Panc1 (cell line): ENCODE measurements around the gene ADAR. TPM values are rescaled to one million over a fixed set of nuclear protein-coding genes. Genes with fewer than 3 reads are reported as not detected.
A peak's percentile ranks its signal among the peaks of the same experiment; 100 is the strongest.

Experiments
- ATAC-seq: fragments of 200-7000 bp; cut with Tn5 transposase; 2 replicates; pipeline ENCODE4 v1.9.1; 2020; ENCODE audit warnings: mild to moderate bottlenecking, moderate library complexity
- BruUV-seq: library from RNA; stranded (reverse); fragments of 400-500 nt; replicated peaks from 2 replicates; lab custom pipeline; 2021; lab: Mats Ljungman, UMichigan
- CTCF ChIA-PET: fragments of 300-600 bp; sonication (Branson Sonifier 250); formaldehyde crosslinking; loops from one replicate; lab custom pipeline; 2022; ENCODE audit warnings: antibody characterized with exemption; lab: Charles Lee
- POLR2A ChIA-PET: fragments of 300-600 bp; sonication (Branson Sonifier 250); formaldehyde crosslinking; loops from one replicate; lab custom pipeline; 2022; ENCODE audit warnings: antibody characterized with exemption; lab: Charles Lee
- DNase-seq: peaks from one replicate; pipeline ENCODE4 v3.0.0-alpha.2; 2010; ENCODE audit warnings: low read depth, low spot score
- H3K27ac ChIP-seq: 2 replicates; pipeline ENCODE4 v1.5.1; 2011; ENCODE audit warnings: mild to moderate bottlenecking, low read length, inconsistent platforms
- H3K27me3 ChIP-seq: fragments of 200-500 bp; sonication (Bioruptor generic); 2 replicates; pipeline ENCODE4 v1.6.0; 2014; ENCODE audit warnings: low read length, inconsistent platforms; ENCODE audit not compliant: control insufficient read depth, insufficient read depth
- H3K36me3 ChIP-seq: fragments of 200-500 bp; sonication (Bioruptor generic); 2 replicates; pipeline ENCODE4 v1.5.1; 2014; ENCODE audit warnings: inconsistent platforms, mild to moderate bottlenecking, low read length, moderate library complexity; ENCODE audit not compliant: control insufficient read depth, insufficient read depth
- H3K4me1 ChIP-seq: 2 replicates; pipeline ENCODE4 v1.5.1; 2011; ENCODE audit warnings: inconsistent platforms, mild to moderate bottlenecking, low read length, moderate library complexity; ENCODE audit not compliant: control insufficient read depth, insufficient read depth
- H3K4me3 ChIP-seq, 2 experiments: 2 replicates each; pipeline ENCODE4 v1.5.1; 2011 to 2012; ENCODE audit warnings: low read depth in 2 of 2, low read length in 2 of 2, mild to moderate bottlenecking in 2 of 2, inconsistent platforms in 1 of 2, moderate library complexity in 1 of 2
- H3K9me3 ChIP-seq: fragments of 200-500 bp; sonication (Bioruptor generic); 2 replicates; pipeline ENCODE4 v1.5.1; 2014; ENCODE audit warnings: low read depth, mild to moderate bottlenecking, inconsistent platforms, low read length, moderate library complexity; ENCODE audit not compliant: control insufficient read depth, insufficient read depth
- POLR2AphosphoS5 ChIP-seq: IDR thresholded peaks from 2 replicates; pipeline ENCODE4 v1.6.1; 2012; ENCODE audit warnings: mild to moderate bottlenecking, low read depth, low read length, moderate library complexity
- REST ChIP-seq, 2 experiments: IDR thresholded peaks; 2 replicates each; pipeline ENCODE4 v1.6.1; 2011 to 2012; ENCODE audit warnings: low read depth in 2 of 2, control low read depth in 1 of 2, low read length in 1 of 2, mild to moderate bottlenecking in 1 of 2, moderate library complexity in 1 of 2; ENCODE audit not compliant: insufficient read depth in 1 of 2
- SIN3A ChIP-seq: IDR thresholded peaks from 2 replicates; pipeline ENCODE4 v1.6.1; 2012; ENCODE audit warnings: low read depth, mild to moderate bottlenecking, low read length, moderate library complexity, borderline replicate concordance; ENCODE audit not compliant: insufficient read depth
- TCF7L2 ChIP-seq: IDR thresholded peaks from 2 replicates; pipeline ENCODE4 v1.6.1; 2011; ENCODE audit warnings: mild to moderate bottlenecking, low read depth, low read length, inconsistent platforms
- in situ Hi-C: cut with HindIII; loops from 2 replicates; pipeline ENCODE4 v1.10.0; 2016; ENCODE audit warnings: low sequenced_read_pairs, low pct_unique_long_range_greater_than_20kb
- intact Hi-C: fragments of 100-400 bp; cut with micrococcal nuclease; formaldehyde crosslinking; loops from one replicate; pipeline ENCODE4 v1.10.0; 2022; ENCODE audit not compliant: unreplicated experiment
- total RNA-seq: library from RNA; stranded (reverse); gene quantifications from one replicate; pipeline ENCODE4 v1.2.1, GENCODE V29; 2021; ENCODE audit not compliant: unreplicated experiment
- TF ChIP-seq, protein P1 (sequence below): fragments of 450-650 bp; IDR thresholded peaks from 2 replicates; pipeline ENCODE4 v1.5.1; 2017; ENCODE audit warnings: mild to moderate bottlenecking

Gene ADAR
- total RNA-seq, 1 experiment from 2014 or later, result 136 TPM

DNA sequence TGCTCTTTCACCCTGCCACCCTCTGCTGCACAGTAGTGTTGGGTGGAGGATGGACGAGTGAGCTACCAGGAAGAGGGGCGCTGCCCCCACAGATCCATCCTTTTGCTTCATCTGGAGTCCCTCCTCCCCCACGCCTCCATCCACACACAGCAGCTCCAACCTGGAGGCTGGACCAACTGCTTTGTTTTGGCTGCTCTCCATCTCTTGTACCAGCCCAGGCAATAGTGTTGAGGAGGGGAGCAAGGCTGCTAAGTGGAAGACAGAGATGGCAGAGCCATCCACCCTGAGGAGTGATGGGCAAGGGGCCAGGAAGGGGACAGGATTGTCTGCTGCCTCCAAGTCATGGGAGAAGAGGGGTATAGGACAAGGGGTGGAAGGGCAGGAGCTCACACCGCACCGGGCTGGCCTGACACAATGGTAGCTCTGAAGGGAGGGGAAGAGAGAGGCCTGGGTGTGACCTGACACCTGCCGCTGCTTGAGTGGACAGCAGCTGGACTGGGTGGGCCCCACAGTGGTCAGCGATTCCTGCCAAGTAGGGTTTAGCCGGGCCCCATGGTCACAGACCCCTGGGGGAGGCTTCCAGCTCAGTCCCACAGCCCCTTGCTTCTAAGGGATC lies 31.9 kb downstream of the ADAR start:
- in situ Hi-C loops (no loop called here), intact Hi-C loops (no loop called here)
- ChIA-PET POLR2A (no interaction called here), CTCF (no interaction called here)
- no peaks in the 10 kb centered on the region for H3K9me3 ChIP-seq
- no peak for TF ChIP-seq REST (IDR thresholded peaks at IDR 0.05; ENCODE audit: insufficient read depth in 1 of 2, low read depth in 2 of 2, low read length in 1 of 2)
- TF ChIP-seq, protein P1, sequence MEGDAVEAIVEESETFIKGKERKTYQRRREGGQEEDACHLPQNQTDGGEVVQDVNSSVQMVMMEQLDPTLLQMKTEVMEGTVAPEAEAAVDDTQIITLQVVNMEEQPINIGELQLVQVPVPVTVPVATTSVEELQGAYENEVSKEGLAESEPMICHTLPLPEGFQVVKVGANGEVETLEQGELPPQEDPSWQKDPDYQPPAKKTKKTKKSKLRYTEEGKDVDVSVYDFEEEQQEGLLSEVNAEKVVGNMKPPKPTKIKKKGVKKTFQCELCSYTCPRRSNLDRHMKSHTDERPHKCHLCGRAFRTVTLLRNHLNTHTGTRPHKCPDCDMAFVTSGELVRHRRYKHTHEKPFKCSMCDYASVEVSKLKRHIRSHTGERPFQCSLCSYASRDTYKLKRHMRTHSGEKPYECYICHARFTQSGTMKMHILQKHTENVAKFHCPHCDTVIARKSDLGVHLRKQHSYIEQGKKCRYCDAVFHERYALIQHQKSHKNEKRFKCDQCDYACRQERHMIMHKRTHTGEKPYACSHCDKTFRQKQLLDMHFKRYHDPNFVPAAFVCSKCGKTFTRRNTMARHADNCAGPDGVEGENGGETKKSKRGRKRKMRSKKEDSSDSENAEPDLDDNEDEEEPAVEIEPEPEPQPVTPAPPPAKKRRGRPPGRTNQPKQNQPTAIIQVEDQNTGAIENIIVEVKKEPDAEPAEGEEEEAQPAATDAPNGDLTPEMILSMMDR, result no peak
- TF ChIP-seq SIN3A, result no peak
- no peak for TF ChIP-seq POLR2AphosphoS5
- TF ChIP-seq TCF7L2, result no peak
- no peak overlapping the region for H3K27ac ChIP-seq
- H3K27me3 ChIP-seq, result no peaks in the 10 kb centered on the region
- no peak for DNase-seq
- peaks cover 5% of the 10 kb centered on the region; the same call in 1 of the 2 replicates for H3K36me3 ChIP-seq
- ATAC-seq, result no peak
- no peaks in the 10 kb centered on the region for H3K4me1 ChIP-seq
- no TSS peak for BruUV-seq
- no peak overlapping the region for H3K4me3 ChIP-seq

DNA sequence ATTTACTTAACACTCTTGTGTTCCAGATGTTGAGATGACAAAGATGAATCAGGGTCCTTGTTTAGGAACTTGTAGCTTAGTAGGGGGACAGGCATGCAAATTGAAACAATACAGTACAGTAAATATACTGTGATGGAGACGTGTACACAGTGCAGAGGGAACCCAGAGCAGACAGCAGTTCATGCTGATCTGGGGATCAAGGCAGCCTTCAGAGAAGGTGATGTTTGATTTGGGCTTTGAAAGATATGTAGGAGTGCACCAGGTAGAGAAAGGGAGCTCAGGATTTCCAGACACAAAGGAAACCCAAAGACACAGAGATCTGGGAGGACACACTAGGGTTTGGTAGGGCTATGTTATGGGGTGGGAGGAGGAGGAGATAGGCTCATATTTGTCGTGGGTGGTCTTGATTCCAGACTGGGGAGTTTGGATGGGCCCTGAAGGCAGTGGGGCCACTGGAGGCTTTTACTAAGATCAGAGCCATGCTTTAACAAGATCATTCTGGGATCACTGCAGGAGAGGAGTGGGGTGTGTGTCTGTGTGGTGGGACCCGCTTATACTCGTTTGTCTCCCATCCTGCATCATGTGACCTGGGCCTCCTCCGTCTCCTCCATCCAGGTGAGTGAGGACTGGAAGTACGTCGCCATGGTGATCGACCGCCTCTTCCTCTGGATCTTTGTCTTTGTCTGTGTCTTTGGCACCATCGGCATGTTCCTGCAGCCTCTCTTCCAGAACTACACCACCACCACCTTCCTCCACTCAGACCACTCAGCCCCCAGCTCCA lies 32.6 kb downstream of the ADAR start:
- POLR2A ChIA-PET, result no interaction called here
- Histone ChIP-seq H3K36me3 (peaks cover 2% of the 10 kb centered on the region; the same call in 1 of the 2 replicates), H3K27me3 (no peaks in the 10 kb centered on the region), H3K4me1 (no peaks in the 10 kb centered on the region), H3K4me3 (no peak overlapping the region), H3K9me3 (no peaks in the 10 kb centered on the region), H3K27ac (no peak overlapping the region)
- BruUV-seq, result no TSS peak
- TF ChIP-seq POLR2AphosphoS5, result 0 out of 2 replicates have a peak, but pooled peaks have one; percentile 18
- no peak for TF ChIP-seq SIN3A
- in situ Hi-C loops (no loop called here), intact Hi-C loops (no loop called here)
- CTCF ChIA-PET, result interaction anchor here (0.6 kb wide), 1 partner anchor 536 kb away, joined by 4 read pairs; no protein-coding TSS in a partner anchor
- DNase-seq, result no peak
- ATAC-seq, result no peak
